Measurements from ENCODE around the gene CDC23.

DNA sequence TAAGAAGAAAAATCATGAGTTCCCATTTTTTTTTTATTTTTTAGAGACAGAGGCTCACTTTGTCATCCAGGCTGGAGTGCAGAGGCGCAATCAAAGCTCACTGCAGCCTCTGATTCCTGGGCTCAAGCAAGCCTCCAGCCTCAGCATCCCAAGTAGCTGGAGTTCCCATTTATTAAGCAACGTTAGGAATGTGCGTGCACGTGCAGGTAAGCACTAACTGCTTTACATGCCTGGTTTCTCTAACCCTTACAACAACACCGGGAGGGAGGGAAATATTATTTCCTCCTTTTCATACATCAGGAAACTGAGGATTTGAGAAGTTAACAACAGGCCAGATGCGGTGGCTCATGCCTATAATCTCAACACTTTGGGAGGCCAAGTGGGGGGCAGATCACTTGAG, 16.3 kb upstream of the CDC23 start:
- TF ChIP-seq CTCF (IDR thresholded peaks at IDR 0.05) (no peak), POLR2AphosphoS5 (IDR thresholded peaks at IDR 0.05) (no peak), POLR2A (IDR thresholded peaks at IDR 0.05) (no peak)
